Measurements from ENCODE around the gene CACNA1D. TPM values are rescaled to one million over a fixed set of nuclear protein-coding genes. Genes with fewer than 3 reads are reported as not detected.

The CACNA1D gene
- total and polyA plus RNA-seq, 2 donors from 2014 or later: 3.7 to 35.7 TPM

GRCh38 chr3:53836084-53836872 lies 341.9 kb downstream of the CACNA1D start:
- peaks cover 0 to 11% (median 0%) of the 10 kb centered on the region in 3 donors for H3K4me1 ChIP-seq (ENCODE audit: control insufficient read depth in 2 of 3, insufficient read depth in 2 of 3, low read depth in 1 of 3, low read length in 3 of 3)
- H3K27ac ChIP-seq (ENCODE audit: low read depth in 2 of 2, low read length in 2 of 2): no peak overlapping the region
- no peaks in the 10 kb centered on the region for H3K9me3 ChIP-seq (ENCODE audit: control insufficient read depth in 2 of 3, insufficient read depth in 1 of 3, low read length in 3 of 3)
- peaks cover 0 to 4% (median 0%) of the 10 kb centered on the region in 3 donors for H3K36me3 ChIP-seq (ENCODE audit: control insufficient read depth in 2 of 3, insufficient read depth in 3 of 3, low read length in 3 of 3)
- H3K27me3 ChIP-seq (ENCODE audit: control insufficient read depth, insufficient read depth, low read length): no peaks in the 10 kb centered on the region
- no peak for FAIRE-seq
- H3K9ac ChIP-seq (ENCODE audit: low read length in 3 of 3): no peak overlapping the region
- intact Hi-C loops (cut with DNase I): no loop called here
- no peak for TF ChIP-seq CTCF (IDR thresholded peaks at IDR 0.05; ENCODE audit: borderline replicate concordance, extremely low read depth, insufficient read depth)
- DNase-seq: peak in 1 of 5 donors; percentile 19
- H3K4me3 ChIP-seq (ENCODE audit: low read length in 3 of 3): no peak overlapping the region

GRCh38 chr3:53837331-53837730 lies 342.9 kb downstream of the CACNA1D start:
- H3K9me3 ChIP-seq (ENCODE audit: control insufficient read depth in 2 of 3, insufficient read depth in 1 of 3, low read length in 3 of 3): no peaks in the 10 kb centered on the region
- no peak overlapping the region for H3K27ac ChIP-seq (ENCODE audit: low read depth in 2 of 2, low read length in 2 of 2)
- no peak overlapping the region for H3K9ac ChIP-seq (ENCODE audit: low read length in 3 of 3)
- no peak overlapping the region for H3K4me3 ChIP-seq (ENCODE audit: low read length in 3 of 3)
- FAIRE-seq: no peak
- H3K27me3 ChIP-seq (ENCODE audit: control insufficient read depth, insufficient read depth, low read length): no peaks in the 10 kb centered on the region
- intact Hi-C loops (cut with DNase I): no loop called here
- no peak for TF ChIP-seq CTCF (IDR thresholded peaks at IDR 0.05; ENCODE audit: borderline replicate concordance, extremely low read depth, insufficient read depth)
- H3K36me3 ChIP-seq (ENCODE audit: control insufficient read depth in 2 of 3, insufficient read depth in 3 of 3, low read length in 3 of 3): peaks cover 0 to 4% (median 0%) of the 10 kb centered on the region in 3 donors
- peaks cover 0 to 15% (median 1%) of the 10 kb centered on the region in 3 donors for H3K4me1 ChIP-seq (ENCODE audit: control insufficient read depth in 2 of 3, insufficient read depth in 2 of 3, low read depth in 1 of 3, low read length in 3 of 3)
- peak in 1 of 5 donors; percentile 24 for DNase-seq

- FAIRE-seq (no peak), DNase-seq (peak in 1 of 5 donors; percentile 22)
- intact Hi-C loops (cut with DNase I): no loop called here
- Histone ChIP-seq H3K9ac (ENCODE audit: low read length in 3 of 3) (peak overlapping the region in 1 of 3 donors; percentile 38), H3K27ac (ENCODE audit: low read depth in 2 of 2, low read length in 2 of 2) (peak overlapping the region; percentile 1 to 49), H3K4me1 (ENCODE audit: control insufficient read depth in 2 of 3, insufficient read depth in 2 of 3, low read depth in 1 of 3, low read length in 3 of 3) (peaks cover 0 to 25% (median 9%) of the 10 kb centered on the region in 3 donors), H3K36me3 (ENCODE audit: control insufficient read depth in 2 of 3, insufficient read depth in 3 of 3, low read length in 3 of 3) (peaks cover 0 to 4% (median 0%) of the 10 kb centered on the region in 3 donors), H3K27me3 (ENCODE audit: control insufficient read depth, insufficient read depth, low read length) (no peaks in the 10 kb centered on the region), H3K4me3 (ENCODE audit: low read length in 3 of 3) (no peak overlapping the region), H3K9me3 (ENCODE audit: control insufficient read depth in 2 of 3, insufficient read depth in 1 of 3, low read length in 3 of 3) (no peaks in the 10 kb centered on the region)
- no peak for TF ChIP-seq CTCF (IDR thresholded peaks at IDR 0.05; ENCODE audit: borderline replicate concordance, extremely low read depth, insufficient read depth)
Measured at GRCh38 chr3:53841296-53841695, 346.9 kb downstream of the CACNA1D start.

Measured in kidney (tissue), 14 donors.